ENCODE data around the gene ZNF605.
"Not testable (repeated sequence)": the region's sequence is repeated elsewhere in the genome, so short reads cannot be mapped to it uniquely, and the experiment has no call there.

The ZNF605 gene

GRCh38 chr12:132886529-132887477 lies 69.3 kb downstream of the ZNF605 start:
- H2AFZ ChIP-seq (ENCODE audit: low read depth, low read length): peak overlapping the region; percentile 47; the same call in 1 of the 2 replicates
- peaks cover 13% of the 10 kb centered on the region for H3K4me1 ChIP-seq (ENCODE audit: insufficient read depth, low read length)
- no peaks in the 10 kb centered on the region for H3K27me3 ChIP-seq (ENCODE audit: insufficient read depth, low read length, poor library complexity)
- DNase-seq (no peak), ATAC-seq (ENCODE audit: insufficient read depth, low read depth) (no peak)
- peak overlapping the region; percentile 66 for H3K9ac ChIP-seq (ENCODE audit: low read depth, low read length)
- peaks cover 17% of the 10 kb centered on the region for H3K36me3 ChIP-seq (ENCODE audit: insufficient read depth, low read length)
- peak overlapping the region; percentile 58 to 59; a peak in 3 of 4 replicates for H3K4me3 ChIP-seq (ENCODE audit: low read depth in 1 of 2, low read length in 2 of 2)
- no peaks in the 10 kb centered on the region for H4K20me1 ChIP-seq (ENCODE audit: insufficient read depth, low read length)
- H3K9me3 ChIP-seq (ENCODE audit: insufficient read depth, low read length, severe bottlenecking): peaks cover 26% of the 10 kb centered on the region
- H3K4me2 ChIP-seq (ENCODE audit: insufficient read depth, low read length): peak overlapping the region; percentile 60
- no peak overlapping the region for H3K27ac ChIP-seq (ENCODE audit: low read length)
- TF ChIP-seq CTCF (IDR thresholded peaks at IDR 0.05; ENCODE audit: borderline replicate concordance, extremely low read depth, low read length, poor library complexity, severe bottlenecking) (no peak), EZH2 (IDR thresholded peaks at IDR 0.05; ENCODE audit: borderline replicate concordance, low read depth, low read length, severe bottlenecking) (no peak)
- H3K79me2 ChIP-seq (ENCODE audit: insufficient read depth, low read length): peaks cover 20% of the 10 kb centered on the region

DNA sequence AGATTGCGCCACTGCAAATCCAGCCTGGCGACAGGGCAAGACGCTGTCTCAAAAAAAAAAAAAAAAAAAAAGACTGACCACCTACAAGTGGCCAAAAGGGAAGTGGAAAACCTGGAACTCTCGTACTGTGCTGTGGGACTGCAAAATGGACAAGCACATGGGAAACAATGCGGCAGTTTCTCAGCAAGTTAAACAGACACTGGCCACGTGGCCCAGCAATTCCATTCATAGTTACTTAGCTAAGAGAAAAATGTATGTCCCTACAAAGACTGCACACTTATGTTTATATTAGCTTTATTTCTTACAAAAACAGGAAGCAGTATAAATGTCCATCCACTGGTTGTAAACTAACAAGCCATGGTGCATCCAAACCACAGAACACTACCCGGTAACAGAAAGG lies 74.3 kb downstream of the ZNF605 start:
- peaks cover 27% of the 10 kb centered on the region for H3K79me2 ChIP-seq (ENCODE audit: insufficient read depth, low read length)
- peaks cover 22% of the 10 kb centered on the region for H3K36me3 ChIP-seq (ENCODE audit: insufficient read depth, low read length)
- DNase-seq (no peak), ATAC-seq (ENCODE audit: insufficient read depth, low read depth) (no peak)
- H2AFZ ChIP-seq (ENCODE audit: low read depth, low read length): no peak overlapping the region
- H3K4me1 ChIP-seq (ENCODE audit: insufficient read depth, low read length): peaks cover 6% of the 10 kb centered on the region; the same call in 1 of the 2 replicates
- no peak for TF ChIP-seq EZH2 (IDR thresholded peaks at IDR 0.05; ENCODE audit: borderline replicate concordance, low read depth, low read length, severe bottlenecking)
- TF ChIP-seq CTCF (IDR thresholded peaks at IDR 0.05; ENCODE audit: borderline replicate concordance, extremely low read depth, low read length, poor library complexity, severe bottlenecking): no peak
- no peaks in the 10 kb centered on the region for H4K20me1 ChIP-seq (ENCODE audit: insufficient read depth, low read length)
- H3K4me3 ChIP-seq (ENCODE audit: low read depth in 1 of 2, low read length in 2 of 2): no peak overlapping the region
- no peak overlapping the region for H3K4me2 ChIP-seq (ENCODE audit: insufficient read depth, low read length)
- no peak overlapping the region for H3K9ac ChIP-seq (ENCODE audit: low read depth, low read length)
- H3K27me3 ChIP-seq (ENCODE audit: insufficient read depth, low read length, poor library complexity): no peaks in the 10 kb centered on the region
- H3K9me3 ChIP-seq (ENCODE audit: insufficient read depth, low read length, severe bottlenecking): peaks cover 11% of the 10 kb centered on the region
- no peak overlapping the region for H3K27ac ChIP-seq (ENCODE audit: low read length)

DNA sequence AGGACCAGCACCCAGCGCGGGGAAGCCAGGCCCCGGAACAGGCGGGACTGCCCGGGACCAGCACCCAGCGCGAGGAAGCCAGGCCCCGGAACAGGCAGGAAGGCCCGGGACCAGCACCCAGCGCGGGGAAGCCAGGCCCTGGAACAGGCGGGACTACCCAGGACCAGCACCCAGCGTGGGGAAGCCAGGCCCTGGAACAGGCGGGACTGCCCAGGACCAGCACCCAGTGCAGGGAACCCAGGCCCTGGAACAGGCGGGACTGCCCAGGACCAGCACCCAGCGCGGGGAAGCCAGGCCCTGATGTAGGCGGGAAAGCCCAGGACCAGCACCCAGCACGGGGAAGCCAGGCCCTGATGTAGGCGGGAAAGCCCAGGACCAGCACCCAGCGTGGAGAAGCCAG lies 81.5 kb downstream of the ZNF605 start:
- not testable (repeated sequence) for H3K4me2 ChIP-seq (ENCODE audit: insufficient read depth, low read length); H3K79me2 ChIP-seq (ENCODE audit: insufficient read depth, low read length); H3K27me3 ChIP-seq (ENCODE audit: insufficient read depth, low read length, poor library complexity); H2AFZ ChIP-seq (ENCODE audit: low read depth, low read length); H3K9me3 ChIP-seq (ENCODE audit: insufficient read depth, low read length, severe bottlenecking); H4K20me1 ChIP-seq (ENCODE audit: insufficient read depth, low read length); H3K27ac ChIP-seq (ENCODE audit: low read length); H3K4me3 ChIP-seq (ENCODE audit: low read depth in 1 of 2, low read length in 2 of 2); DNase-seq; ATAC-seq (ENCODE audit: insufficient read depth, low read depth); H3K9ac ChIP-seq (ENCODE audit: low read depth, low read length); H3K4me1 ChIP-seq (ENCODE audit: insufficient read depth, low read length)
- peaks cover 51% of the 10 kb centered on the region for H3K36me3 ChIP-seq (ENCODE audit: insufficient read depth, low read length)

- no peak overlapping the region for H3K27ac ChIP-seq (ENCODE audit: low read length)
These were observed 81.9 kb downstream of the ZNF605 start for GRCh38 chr12:132874175-132874574.

More at GRCh38 chr12:132874175-132874574, 81.9 kb downstream of the ZNF605 start:
- Histone ChIP-seq H3K27me3 (ENCODE audit: insufficient read depth, low read length, poor library complexity) (no peaks in the 10 kb centered on the region), H3K4me3 (ENCODE audit: low read depth in 1 of 2, low read length in 2 of 2) (no peak overlapping the region), H4K20me1 (ENCODE audit: insufficient read depth, low read length) (peaks cover 2% of the 10 kb centered on the region; the same call in 1 of the 2 replicates), H3K36me3 (ENCODE audit: insufficient read depth, low read length) (peaks cover 55% of the 10 kb centered on the region), H3K9me3 (ENCODE audit: insufficient read depth, low read length, severe bottlenecking) (no peaks in the 10 kb centered on the region), H3K4me2 (ENCODE audit: insufficient read depth, low read length) (no peak overlapping the region), H3K4me1 (ENCODE audit: insufficient read depth, low read length) (no peaks in the 10 kb centered on the region), H2AFZ (ENCODE audit: low read depth, low read length) (no peak overlapping the region), H3K9ac (ENCODE audit: low read depth, low read length) (no peak overlapping the region), H3K79me2 (ENCODE audit: insufficient read depth, low read length) (no peaks in the 10 kb centered on the region)
- DNase-seq (no peak), ATAC-seq (ENCODE audit: insufficient read depth, low read depth) (no peak)
- no peak for TF ChIP-seq CTCF (IDR thresholded peaks at IDR 0.05; ENCODE audit: borderline replicate concordance, extremely low read depth, low read length, poor library complexity, severe bottlenecking)
- TF ChIP-seq EZH2 (IDR thresholded peaks at IDR 0.05; ENCODE audit: borderline replicate concordance, low read depth, low read length, severe bottlenecking): no peak
